ENCODE measurements around the gene TEX48. TPM values are rescaled to one million over a fixed set of nuclear protein-coding genes. Genes with fewer than 3 reads are reported as not detected.

TEX48 gene
- total RNA-seq, 6 experiments from 2014 or later, result not detected

DNA sequence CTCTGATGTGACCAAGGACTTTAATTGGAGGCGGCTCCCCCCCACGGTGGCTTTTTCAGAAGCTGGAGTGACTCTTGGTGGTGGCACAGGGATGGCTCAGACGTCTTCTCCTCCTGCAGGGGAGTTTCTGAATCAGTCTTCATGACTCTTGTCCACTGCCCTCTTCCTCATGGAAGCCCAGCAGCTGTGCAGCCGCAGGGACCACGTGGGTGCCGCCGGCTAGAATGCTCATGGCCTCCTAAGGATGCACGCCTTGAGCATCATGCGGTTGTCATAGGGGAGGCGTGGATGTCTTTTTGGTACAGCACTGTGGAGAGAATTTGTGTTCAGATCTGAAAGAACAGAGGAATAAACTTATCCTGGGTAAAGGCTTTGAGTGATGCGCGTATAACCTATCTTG, 25.7 kb downstream of the TEX48 start:
- WGBS (ENCODE audit: insufficient coverage, low coverage, low lambda C conversion rate, missing lambda C conversion rate), result 92% methylated on average over 9 of the region's 12 CpGs
- no peak for TF ChIP-seq POLR2A (IDR thresholded peaks at IDR 0.05)
- TF ChIP-seq, protein P1, sequence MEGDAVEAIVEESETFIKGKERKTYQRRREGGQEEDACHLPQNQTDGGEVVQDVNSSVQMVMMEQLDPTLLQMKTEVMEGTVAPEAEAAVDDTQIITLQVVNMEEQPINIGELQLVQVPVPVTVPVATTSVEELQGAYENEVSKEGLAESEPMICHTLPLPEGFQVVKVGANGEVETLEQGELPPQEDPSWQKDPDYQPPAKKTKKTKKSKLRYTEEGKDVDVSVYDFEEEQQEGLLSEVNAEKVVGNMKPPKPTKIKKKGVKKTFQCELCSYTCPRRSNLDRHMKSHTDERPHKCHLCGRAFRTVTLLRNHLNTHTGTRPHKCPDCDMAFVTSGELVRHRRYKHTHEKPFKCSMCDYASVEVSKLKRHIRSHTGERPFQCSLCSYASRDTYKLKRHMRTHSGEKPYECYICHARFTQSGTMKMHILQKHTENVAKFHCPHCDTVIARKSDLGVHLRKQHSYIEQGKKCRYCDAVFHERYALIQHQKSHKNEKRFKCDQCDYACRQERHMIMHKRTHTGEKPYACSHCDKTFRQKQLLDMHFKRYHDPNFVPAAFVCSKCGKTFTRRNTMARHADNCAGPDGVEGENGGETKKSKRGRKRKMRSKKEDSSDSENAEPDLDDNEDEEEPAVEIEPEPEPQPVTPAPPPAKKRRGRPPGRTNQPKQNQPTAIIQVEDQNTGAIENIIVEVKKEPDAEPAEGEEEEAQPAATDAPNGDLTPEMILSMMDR (IDR thresholded peaks at IDR 0.05), result no peak

GRCh38 chr9:114655689-114656088, 26.3 kb downstream of the TEX48 start:
- TF ChIP-seq POLR2A (IDR thresholded peaks at IDR 0.05), result no peak
- TF ChIP-seq, protein P1 (IDR thresholded peaks at IDR 0.05), result no peak
- no peak overlapping the region for H3K27ac ChIP-seq
- no peaks in the 10 kb centered on the region for H3K27me3 ChIP-seq
- intact Hi-C loops (cut with DNase I), result loop anchor here (10.0 kb wide), 3 partner anchors 151 to 251 kb away; partner anchors contain the start of gene WHRN (in 1 of the 2)
- DNase-seq (no peak), ATAC-seq (peak in 2 of 4 donors; percentile 28 to 30)
- no peak overlapping the region for H3K4me3 ChIP-seq
- H3K4me1 ChIP-seq, result no peaks in the 10 kb centered on the region
- no peaks in the 10 kb centered on the region for H3K36me3 ChIP-seq
- no peaks in the 10 kb centered on the region for H3K9me3 ChIP-seq
- WGBS (ENCODE audit: insufficient coverage, low coverage, low lambda C conversion rate, missing lambda C conversion rate), result 44% methylated on average over 8 of the region's 8 CpGs

More for the DNA sequence above, 25.7 kb downstream of the TEX48 start:
- no peaks in the 10 kb centered on the region for H3K9me3 ChIP-seq
- H3K27ac ChIP-seq, result no peak overlapping the region
- intact Hi-C loops (cut with DNase I), result loop anchor here (10.0 kb wide), 3 partner anchors 152 to 252 kb away; partner anchors contain the start of gene WHRN (in 1 of the 2)
- H3K4me3 ChIP-seq, result no peak overlapping the region
- H3K36me3 ChIP-seq, result no peaks in the 10 kb centered on the region
- DNase-seq (no peak), ATAC-seq (no peak)
- no peaks in the 10 kb centered on the region for H3K27me3 ChIP-seq
- no peaks in the 10 kb centered on the region for H3K4me1 ChIP-seq

DNA sequence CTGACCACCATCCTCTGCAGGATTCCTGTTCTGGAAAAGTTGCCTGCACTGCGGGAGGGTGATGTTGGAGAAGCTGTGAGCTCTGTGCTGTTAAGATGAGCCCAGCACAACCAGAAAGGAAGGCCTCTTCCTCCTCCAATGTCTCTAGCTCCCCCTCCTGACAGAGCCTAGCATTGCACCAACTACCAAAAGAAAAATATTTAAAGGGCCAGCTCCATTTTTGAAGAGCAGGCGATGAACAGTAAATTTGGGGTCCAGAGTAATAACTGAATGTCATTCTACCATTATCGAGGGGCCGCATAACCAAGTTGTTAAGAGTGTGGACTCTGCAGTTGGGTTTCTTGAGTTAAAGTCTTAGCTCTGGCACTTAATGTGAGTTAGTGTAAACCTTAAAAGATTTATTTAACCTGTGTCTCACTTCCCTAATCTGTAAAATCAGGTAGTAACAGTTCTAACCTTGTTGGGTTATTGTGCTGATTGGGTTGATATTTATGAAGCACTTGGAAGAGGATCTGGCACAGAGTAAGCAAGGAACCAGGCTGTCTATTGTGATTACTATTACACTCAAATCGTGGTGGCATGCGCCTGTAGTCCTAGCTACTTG, 28.3 kb downstream of the TEX48 start:
- H3K36me3 ChIP-seq, result no peaks in the 10 kb centered on the region
- peak in 2 of 3 donors; percentile 44 to 68 for DNase-seq
- no peak overlapping the region for H3K4me3 ChIP-seq
- intact Hi-C loops (cut with DNase I), result loop anchor here (10.0 kb wide), 3 partner anchors 149 to 249 kb away; partner anchors contain the start of gene WHRN (in 1 of the 2)
- no peak for TF ChIP-seq POLR2A (IDR thresholded peaks at IDR 0.05)
- TF ChIP-seq, protein P1 (IDR thresholded peaks at IDR 0.05), result peak; percentile 88 to 93 (median 90)
- no peaks in the 10 kb centered on the region for H3K27me3 ChIP-seq
- H3K9me3 ChIP-seq, result no peaks in the 10 kb centered on the region
- H3K4me1 ChIP-seq, result no peaks in the 10 kb centered on the region
- H3K27ac ChIP-seq, result no peak overlapping the region
- ATAC-seq, result peak; percentile 95 to 99 (median 98)
- 28% methylated on average over 6 of the region's 6 CpGs for WGBS (ENCODE audit: insufficient coverage, low coverage, low lambda C conversion rate, missing lambda C conversion rate)

DNA sequence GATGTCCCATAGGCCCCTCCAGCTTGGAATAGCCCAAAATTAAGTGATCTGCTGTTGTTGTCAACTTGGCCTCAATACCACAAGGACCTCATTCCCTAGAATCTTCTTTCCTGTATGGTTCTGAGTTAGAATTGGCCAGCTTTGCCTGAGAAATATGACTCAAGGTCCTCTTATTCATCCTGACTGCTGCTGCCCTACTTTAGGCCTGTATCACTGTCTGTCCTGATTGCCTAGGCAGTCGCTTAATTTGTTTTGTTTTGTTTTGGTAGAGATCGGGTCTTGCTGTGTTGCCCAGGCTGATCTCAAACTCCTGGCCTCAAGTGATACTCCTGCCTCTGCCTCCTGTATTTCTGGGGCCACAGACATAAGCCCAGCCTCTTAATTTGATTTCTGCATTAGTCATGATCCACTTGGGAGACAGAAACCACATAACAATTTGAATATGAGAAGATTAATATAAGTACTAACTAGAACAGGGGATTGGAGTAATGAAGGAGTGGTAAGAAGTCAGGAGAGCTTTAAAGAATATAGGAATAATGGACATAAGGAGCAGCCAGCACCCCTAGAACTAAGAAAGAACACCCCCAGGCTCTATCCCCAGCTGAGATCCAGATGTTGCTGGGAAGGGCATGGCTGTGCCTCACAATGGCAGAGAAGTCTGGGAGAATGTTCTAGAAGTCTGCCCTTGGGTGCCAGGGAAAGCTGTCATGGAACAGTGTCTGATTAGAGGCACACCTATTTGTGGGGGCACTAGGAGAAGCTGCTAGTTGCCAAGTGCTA, 29.0 kb downstream of the TEX48 start:
- Histone ChIP-seq H3K36me3 (no peaks in the 10 kb centered on the region), H3K4me1 (no peaks in the 10 kb centered on the region), H3K27me3 (no peaks in the 10 kb centered on the region), H3K27ac (no peak overlapping the region), H3K9me3 (no peaks in the 10 kb centered on the region), H3K4me3 (no peak overlapping the region)
- no peak for TF ChIP-seq POLR2A (IDR thresholded peaks at IDR 0.05)
- TF ChIP-seq, protein P1 (IDR thresholded peaks at IDR 0.05), result no peak
- peak in 1 of 3 donors; percentile 39 for DNase-seq
- 85% methylated on average over 2 of the region's 2 CpGs for WGBS (ENCODE audit: insufficient coverage, low coverage, low lambda C conversion rate, missing lambda C conversion rate)
- intact Hi-C loops (cut with DNase I), result loop anchor here (10.0 kb wide), 3 partner anchors 148 to 248 kb away; partner anchors contain the start of gene WHRN (in 1 of the 2)
- peak in 1 of 4 donors; percentile 46 for ATAC-seq

Data from right lobe of liver (tissue), 6 donors.